ENCODE measurements around the gene FCN2.

FCN2 gene

GRCh38 chr9:134891713-134892112 is 11.1 kb downstream of the FCN2 start:
- H3F3A ChIP-seq (ENCODE audit: insufficient read depth, low read length) = no peaks in the 10 kb centered on the region
- no peak overlapping the region for H3K9ac ChIP-seq (ENCODE audit: low read length)
- H3K4me2 ChIP-seq (ENCODE audit: low read length) = no peak overlapping the region
- H2AFZ ChIP-seq (ENCODE audit: low read length) = no peak overlapping the region
- H3K9me3 ChIP-seq (ENCODE audit: low read length) = peaks cover 19% of the 10 kb centered on the region
- H4K20me1 ChIP-seq (ENCODE audit: insufficient read depth, low read length) = no peaks in the 10 kb centered on the region
- no peaks in the 10 kb centered on the region for H3K79me2 ChIP-seq (ENCODE audit: insufficient read depth, low read length)
- TF ChIP-seq EZH2 (IDR thresholded peaks at IDR 0.05; ENCODE audit: borderline replicate concordance, low read length) = no peak
- TF ChIP-seq CTCF (IDR thresholded peaks at IDR 0.05; ENCODE audit: low read length) = no peak
- H3K27me3 ChIP-seq (ENCODE audit: insufficient read depth, low read length) = peaks cover 12% of the 10 kb centered on the region
- H3K4me3 ChIP-seq (ENCODE audit: low read depth, low read length, poor library complexity, severe bottlenecking) = no peak overlapping the region
- H3K9me2 ChIP-seq (ENCODE audit: low read depth, low read length) = no peaks in the 10 kb centered on the region
- H3K27ac ChIP-seq (ENCODE audit: low read depth, low read length, poor library complexity, severe bottlenecking) = no peak overlapping the region
- no peaks in the 10 kb centered on the region; the same call in 1 of the 2 replicates for H3K36me3 ChIP-seq (ENCODE audit: insufficient read depth, low read length)
- peaks cover 25% of the 10 kb centered on the region for H3K4me1 ChIP-seq (ENCODE audit: insufficient read depth, low read length, severe bottlenecking)

- Histone ChIP-seq H3K79me2 (ENCODE audit: insufficient read depth, low read length) (no peaks in the 10 kb centered on the region), H3K4me3 (ENCODE audit: low read depth, low read length, poor library complexity, severe bottlenecking) (no peak overlapping the region), H3K9me2 (ENCODE audit: low read depth, low read length) (no peaks in the 10 kb centered on the region), H3K9ac (ENCODE audit: low read length) (no peak overlapping the region), H4K20me1 (ENCODE audit: insufficient read depth, low read length) (no peaks in the 10 kb centered on the region), H3K27ac (ENCODE audit: low read depth, low read length, poor library complexity, severe bottlenecking) (no peak overlapping the region), H3K36me3 (ENCODE audit: insufficient read depth, low read length) (no peaks in the 10 kb centered on the region; the same call in 1 of the 2 replicates), H3F3A (ENCODE audit: insufficient read depth, low read length) (no peaks in the 10 kb centered on the region), H3K9me3 (ENCODE audit: low read length) (peaks cover 19% of the 10 kb centered on the region), H2AFZ (ENCODE audit: low read length) (no peak overlapping the region), H3K27me3 (ENCODE audit: insufficient read depth, low read length) (peaks cover 12% of the 10 kb centered on the region), H3K4me1 (ENCODE audit: insufficient read depth, low read length, severe bottlenecking) (peaks cover 25% of the 10 kb centered on the region), H3K4me2 (ENCODE audit: low read length) (no peak overlapping the region)
- TF ChIP-seq CTCF (IDR thresholded peaks at IDR 0.05; ENCODE audit: low read length) (no peak), EZH2 (IDR thresholded peaks at IDR 0.05; ENCODE audit: borderline replicate concordance, low read length) (no peak)
Measured at GRCh38 chr9:134892221-134892620, 11.6 kb downstream of the FCN2 start.

GRCh38 chr9:134892820-134893420 is 12.3 kb downstream of the FCN2 start:
- peaks cover 25% of the 10 kb centered on the region for H3K4me1 ChIP-seq (ENCODE audit: insufficient read depth, low read length, severe bottlenecking)

More at GRCh38 chr9:134892820-134893420, 12.3 kb downstream of the FCN2 start:
- Histone ChIP-seq H3K9me3 (ENCODE audit: low read length) (peaks cover 19% of the 10 kb centered on the region), H2AFZ (ENCODE audit: low read length) (no peak overlapping the region), H3K27ac (ENCODE audit: low read depth, low read length, poor library complexity, severe bottlenecking) (no peak overlapping the region), H3K79me2 (ENCODE audit: insufficient read depth, low read length) (no peaks in the 10 kb centered on the region), H3K4me2 (ENCODE audit: low read length) (no peak overlapping the region), H3K9me2 (ENCODE audit: low read depth, low read length) (no peaks in the 10 kb centered on the region), H3K27me3 (ENCODE audit: insufficient read depth, low read length) (peaks cover 7% of the 10 kb centered on the region), H3K9ac (ENCODE audit: low read length) (no peak overlapping the region), H3K36me3 (ENCODE audit: insufficient read depth, low read length) (no peaks in the 10 kb centered on the region; the same call in 1 of the 2 replicates), H3K4me3 (ENCODE audit: low read depth, low read length, poor library complexity, severe bottlenecking) (no peak overlapping the region), H4K20me1 (ENCODE audit: insufficient read depth, low read length) (no peaks in the 10 kb centered on the region), H3F3A (ENCODE audit: insufficient read depth, low read length) (no peaks in the 10 kb centered on the region)
- no peak for TF ChIP-seq EZH2 (IDR thresholded peaks at IDR 0.05; ENCODE audit: borderline replicate concordance, low read length)
- TF ChIP-seq CTCF (IDR thresholded peaks at IDR 0.05; ENCODE audit: low read length) = no peak
